ENCODE measurements around the gene KMT2B.
"Not testable (repeated sequence)": the region's sequence is repeated elsewhere in the genome, so short reads cannot be mapped to it uniquely, and the experiment has no call there.

KMT2B gene

GRCh38 chr19:35757231-35757748, 39.5 kb downstream of the KMT2B start:
- peak; percentile 97 for DNase-seq

GRCh38 chr19:35757749-35758608, 40.2 kb downstream of the KMT2B start, which contains the start of gene PROSER3:
PROSER3 (plus strand) TSS chr19:35758176; CDS start chr19:35758216, 40 bp downstream.
- DNase-seq = peak; percentile 100

- DNase-seq = no peak
Observed at GRCh38 chr19:35759697-35760096, 41.9 kb downstream of the KMT2B start.

GRCh38 chr19:35760711-35761349, 43.0 kb downstream of the KMT2B start:
- DNase-seq = no peak

- DNase-seq = no peak
Observed at GRCh38 chr19:35764432-35765315, 46.9 kb downstream of the KMT2B start.

- DNase-seq = no peak
Observed at GRCh38 chr19:35766571-35767104, 48.8 kb downstream of the KMT2B start.

GRCh38 chr19:35767288-35768081, 49.7 kb downstream of the KMT2B start:
- DNase-seq = no peak

- DNase-seq = no peak
Observed at GRCh38 chr19:35768082-35768421, 50.2 kb downstream of the KMT2B start.

- not testable (repeated sequence) for DNase-seq
Observed at GRCh38 chr19:35772362-35772761, 54.6 kb downstream of the KMT2B start.

- DNase-seq = no peak
Observed at GRCh38 chr19:35773020-35773806, 55.4 kb downstream of the KMT2B start.

- DNase-seq = peak; percentile 18
Observed at GRCh38 chr19:35774274-35775045, 56.7 kb downstream of the KMT2B start.

GRCh38 chr19:35775046-35775297, 57.2 kb downstream of the KMT2B start:
- DNase-seq = no peak

- peak; percentile 99 for DNase-seq
Observed at GRCh38 chr19:35775298-35776101, 57.7 kb downstream of the KMT2B start, which contains the start of gene ARHGAP33. ARHGAP33 (plus strand) TSS chr19:35775564; CDS start chr19:35775659, 95 bp downstream.

GRCh38 chr19:35776102-35776788, 58.4 kb downstream of the KMT2B start:
- DNase-seq = peak; percentile 14

- peak; percentile 17 for DNase-seq
Observed at GRCh38 chr19:35777086-35777841, 59.5 kb downstream of the KMT2B start.

GRCh38 chr19:35777961-35778360, 60.2 kb downstream of the KMT2B start:
- no peak for DNase-seq

GRCh38 chr19:35779033-35779432, 61.2 kb downstream of the KMT2B start:
- DNase-seq = no peak

GRCh38 chr19:35780058-35780457, 62.3 kb downstream of the KMT2B start:
- peak; percentile 15 for DNase-seq

All from femur (tissue), 1 donor.